ENCODE measurements around the gene TTC13.

The TTC13 gene

DNA sequence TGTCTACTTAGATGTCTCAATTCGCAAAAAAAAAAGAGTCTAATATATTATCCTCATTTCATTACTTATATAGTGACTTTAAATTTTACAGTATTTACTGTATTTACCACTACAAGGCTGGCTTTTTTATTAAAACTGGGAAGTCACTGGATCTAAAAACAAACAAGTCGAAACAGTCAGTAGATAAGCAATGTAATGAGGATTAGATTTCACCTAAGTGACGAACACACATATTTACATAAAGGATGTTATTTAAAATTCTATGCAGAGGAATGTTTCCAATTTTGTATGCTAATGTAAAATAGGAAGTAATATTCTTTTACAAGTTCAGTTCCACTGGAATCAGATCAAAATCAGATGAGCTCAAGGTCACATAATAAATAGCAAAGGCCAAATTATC is 28.3 kb downstream of the TTC13 start:
- TF ChIP-seq CTCF (IDR thresholded peaks at IDR 0.05; ENCODE audit: insufficient read depth, low read depth, low read length, missing control alignments) = no peak
- no peak overlapping the region for H3K4me3 ChIP-seq (ENCODE audit: low read depth, low read length)
- DNase-seq (ENCODE audit: low read depth) = no peak

- DNase-seq (ENCODE audit: low read depth) = no peak
- H3K4me3 ChIP-seq (ENCODE audit: low read depth, low read length) = no peak overlapping the region
- no peak for TF ChIP-seq CTCF (IDR thresholded peaks at IDR 0.05; ENCODE audit: insufficient read depth, low read depth, low read length, missing control alignments)
These were observed 29.8 kb downstream of the TTC13 start for GRCh38 chr1:230948903-230949302.

DNA sequence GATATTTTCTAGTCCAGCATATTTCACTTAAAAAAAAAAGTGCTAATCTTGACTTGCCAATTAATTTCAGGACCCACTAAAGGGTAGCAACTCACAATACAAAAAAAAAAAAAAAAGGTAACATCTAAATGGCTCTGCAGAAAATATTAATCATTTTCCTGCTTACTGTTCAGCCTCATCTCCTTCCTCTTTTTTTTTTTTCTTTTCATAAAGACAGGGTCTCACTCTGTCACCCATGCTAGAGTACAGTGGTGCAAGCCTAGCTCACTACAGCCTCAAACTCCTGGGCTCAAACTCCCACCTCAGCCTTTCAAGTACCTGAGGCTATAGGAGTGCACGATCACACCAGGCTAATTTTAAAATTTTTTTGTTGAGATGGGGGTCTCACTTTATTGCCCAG is 30.4 kb downstream of the TTC13 start:
- DNase-seq (ENCODE audit: low read depth) = no peak
- no peak for TF ChIP-seq CTCF (IDR thresholded peaks at IDR 0.05; ENCODE audit: insufficient read depth, low read depth, low read length, missing control alignments)
- H3K4me3 ChIP-seq (ENCODE audit: low read depth, low read length) = no peak overlapping the region

GRCh38 chr1:230943048-230943593 is 35.5 kb downstream of the TTC13 start:
- no peak for TF ChIP-seq CTCF (IDR thresholded peaks at IDR 0.05; ENCODE audit: insufficient read depth, low read depth, low read length, missing control alignments)
- DNase-seq (ENCODE audit: low read depth) = no peak
- H3K4me3 ChIP-seq (ENCODE audit: low read depth, low read length) = no peak overlapping the region

DNA sequence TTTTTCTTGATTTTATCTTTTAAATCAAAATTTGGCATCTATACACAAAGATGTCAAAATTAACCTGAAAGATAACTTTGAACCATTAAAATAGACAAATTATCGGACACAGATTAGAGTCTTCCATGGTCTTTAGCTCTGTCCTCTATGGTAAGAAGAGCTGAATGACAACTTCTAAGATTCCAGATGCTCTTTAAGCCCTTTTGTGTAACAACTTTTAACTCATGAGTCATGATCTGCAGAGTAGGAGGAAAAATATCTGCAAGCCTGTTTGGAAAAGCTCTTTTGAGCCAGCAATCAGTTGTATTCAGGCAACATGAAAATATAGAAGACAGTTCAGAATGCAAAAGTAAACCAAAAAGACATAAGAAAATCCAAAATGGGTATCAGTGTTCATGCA is 37.8 kb downstream of the TTC13 start:
- no peak for TF ChIP-seq CTCF (IDR thresholded peaks at IDR 0.05; ENCODE audit: insufficient read depth, low read depth, low read length, missing control alignments)
- DNase-seq (ENCODE audit: low read depth) = no peak
- no peak overlapping the region for H3K4me3 ChIP-seq (ENCODE audit: low read depth, low read length)

DNA sequence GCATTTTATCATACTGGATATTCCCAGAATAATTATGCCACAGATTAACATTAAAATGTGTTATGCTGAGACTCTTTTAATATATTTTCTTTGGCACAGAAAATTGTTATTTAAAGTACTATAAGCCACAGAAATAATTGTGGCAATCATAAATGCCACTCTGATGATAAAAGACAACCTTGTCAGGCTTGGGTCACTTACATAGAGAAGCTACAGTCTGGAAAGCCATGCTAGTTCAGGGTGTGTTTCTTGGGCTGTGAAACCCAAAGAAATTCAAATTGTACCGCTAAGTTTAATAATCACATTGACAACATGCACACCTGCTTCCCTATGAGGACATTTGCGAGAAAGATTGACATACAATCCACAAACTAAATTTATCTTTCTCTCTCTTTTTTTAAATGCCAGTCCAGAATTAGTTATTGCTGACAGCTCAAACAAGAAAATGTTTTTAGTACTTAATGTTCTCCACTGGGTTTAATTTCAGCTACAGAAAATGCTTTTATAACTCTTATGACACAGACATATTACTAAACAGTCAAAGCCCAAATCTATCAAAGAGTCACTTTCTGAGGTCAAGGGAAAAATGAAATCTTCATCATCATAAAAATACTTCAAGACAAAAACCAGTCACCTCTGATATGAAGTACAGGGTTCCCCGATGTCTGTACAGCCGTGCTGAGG is 38.7 kb downstream of the TTC13 start:
- no peak overlapping the region for H3K4me3 ChIP-seq (ENCODE audit: low read depth, low read length)
- DNase-seq (ENCODE audit: low read depth) = no peak
- TF ChIP-seq CTCF (IDR thresholded peaks at IDR 0.05; ENCODE audit: insufficient read depth, low read depth, low read length, missing control alignments) = no peak

GRCh38 chr1:230938924-230939368 is 39.7 kb downstream of the TTC13 start:
- no peak overlapping the region for H3K4me3 ChIP-seq (ENCODE audit: low read depth, low read length)
- no peak for TF ChIP-seq CTCF (IDR thresholded peaks at IDR 0.05; ENCODE audit: insufficient read depth, low read depth, low read length, missing control alignments)
- DNase-seq (ENCODE audit: low read depth) = no peak
